ENCODE data around the gene KLF11.

GRCh38 chr2:9995059-9995458 lies 48.3 kb upstream of the KLF11 start:
- TF ChIP-seq CTCF (IDR thresholded peaks at IDR 0.05) = no peak
- no peak for TF ChIP-seq POLR2A (IDR thresholded peaks at IDR 0.05)

Measured in body of pancreas (tissue), 4 donors.